Measurements from ENCODE around the gene PTPRU.

PTPRU gene

DNA sequence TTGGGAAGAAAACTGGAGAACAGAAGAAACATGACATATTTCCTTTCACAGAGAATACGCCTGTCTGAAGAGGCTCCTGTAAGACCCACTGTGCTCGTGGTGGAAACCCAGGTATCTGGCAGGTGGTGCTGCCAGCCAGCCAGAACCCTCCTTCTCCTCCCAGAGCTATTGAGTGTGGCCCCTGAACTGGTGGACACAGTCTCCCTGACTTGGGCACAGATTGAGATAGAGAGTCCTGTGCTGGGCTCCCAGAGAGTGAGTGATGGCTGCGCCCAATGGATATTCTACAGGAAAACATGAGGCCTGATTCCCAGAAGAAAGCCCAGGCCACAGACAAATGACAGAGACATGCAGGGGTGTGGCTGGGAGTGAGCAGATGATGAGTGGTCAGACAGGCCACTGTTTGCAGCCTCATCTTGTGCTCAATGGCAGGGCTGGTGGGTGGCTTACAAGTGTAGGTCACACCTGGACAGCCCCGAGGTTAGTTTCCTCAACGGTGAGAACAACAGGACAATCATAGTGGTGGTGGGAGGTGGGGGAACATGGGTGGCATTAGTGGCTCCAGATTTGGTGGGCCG is 127.9 kb downstream of the PTPRU start:
- no peaks in the 10 kb centered on the region for H3K36me3 ChIP-seq (ENCODE audit: control insufficient read depth, low read depth, low read length)
- H3K4me1 ChIP-seq (ENCODE audit: control insufficient read depth, low read depth, low read length), result no peaks in the 10 kb centered on the region
- H3K9ac ChIP-seq (ENCODE audit: low read length), result no peak overlapping the region
- no peak overlapping the region for H3K27ac ChIP-seq (ENCODE audit: low read length)
- H3K9me3 ChIP-seq (ENCODE audit: control insufficient read depth, low read depth, low read length), result no peaks in the 10 kb centered on the region
- no peak overlapping the region for H3K4me3 ChIP-seq (ENCODE audit: low read length)
- H3K27me3 ChIP-seq (ENCODE audit: control insufficient read depth, insufficient read depth, low read length), result no peaks in the 10 kb centered on the region

DNA sequence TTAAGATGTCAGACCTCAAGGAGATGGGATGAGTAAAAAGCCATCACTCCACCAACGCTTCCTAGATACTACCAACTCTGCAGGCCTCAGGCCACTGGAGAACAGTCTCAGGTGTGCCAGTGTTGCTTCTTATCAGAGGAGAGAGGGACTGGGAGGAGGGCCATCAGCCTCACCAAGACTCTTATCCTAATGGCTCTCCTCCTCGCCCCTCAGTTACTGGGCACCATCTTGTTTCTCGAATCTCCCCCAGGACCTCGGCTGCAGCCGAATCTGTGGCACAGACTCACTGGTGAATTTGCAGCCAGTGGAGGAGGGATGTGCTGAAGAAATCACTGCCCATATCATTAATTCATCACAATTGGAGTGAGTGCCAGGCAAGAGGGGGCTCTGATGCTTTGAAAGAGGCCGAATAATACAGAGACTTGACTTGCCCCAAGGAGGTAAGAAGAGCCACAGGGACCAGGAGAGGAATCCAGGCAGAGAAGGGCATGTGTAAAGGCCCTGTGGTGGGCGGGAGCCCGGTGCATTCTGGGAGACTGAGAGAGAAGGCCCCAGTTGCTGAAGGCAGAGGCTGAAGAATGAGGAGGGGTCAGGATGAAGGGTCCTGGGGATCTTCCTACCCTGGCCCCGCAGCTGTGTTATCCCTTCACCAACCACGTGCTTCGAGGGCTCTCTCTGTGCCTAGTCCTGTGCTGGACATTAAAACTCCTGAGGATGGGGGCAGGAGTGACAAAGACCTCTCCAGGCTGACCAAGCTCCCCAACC is 129.8 kb downstream of the PTPRU start:
- Histone ChIP-seq H3K4me3 (ENCODE audit: low read length) (no peak overlapping the region), H3K4me1 (ENCODE audit: control insufficient read depth, low read depth, low read length) (no peaks in the 10 kb centered on the region), H3K36me3 (ENCODE audit: control insufficient read depth, low read depth, low read length) (no peaks in the 10 kb centered on the region), H3K27me3 (ENCODE audit: control insufficient read depth, insufficient read depth, low read length) (no peaks in the 10 kb centered on the region), H3K27ac (ENCODE audit: low read length) (no peak overlapping the region), H3K9ac (ENCODE audit: low read length) (no peak overlapping the region), H3K9me3 (ENCODE audit: control insufficient read depth, low read depth, low read length) (no peaks in the 10 kb centered on the region)

DNA sequence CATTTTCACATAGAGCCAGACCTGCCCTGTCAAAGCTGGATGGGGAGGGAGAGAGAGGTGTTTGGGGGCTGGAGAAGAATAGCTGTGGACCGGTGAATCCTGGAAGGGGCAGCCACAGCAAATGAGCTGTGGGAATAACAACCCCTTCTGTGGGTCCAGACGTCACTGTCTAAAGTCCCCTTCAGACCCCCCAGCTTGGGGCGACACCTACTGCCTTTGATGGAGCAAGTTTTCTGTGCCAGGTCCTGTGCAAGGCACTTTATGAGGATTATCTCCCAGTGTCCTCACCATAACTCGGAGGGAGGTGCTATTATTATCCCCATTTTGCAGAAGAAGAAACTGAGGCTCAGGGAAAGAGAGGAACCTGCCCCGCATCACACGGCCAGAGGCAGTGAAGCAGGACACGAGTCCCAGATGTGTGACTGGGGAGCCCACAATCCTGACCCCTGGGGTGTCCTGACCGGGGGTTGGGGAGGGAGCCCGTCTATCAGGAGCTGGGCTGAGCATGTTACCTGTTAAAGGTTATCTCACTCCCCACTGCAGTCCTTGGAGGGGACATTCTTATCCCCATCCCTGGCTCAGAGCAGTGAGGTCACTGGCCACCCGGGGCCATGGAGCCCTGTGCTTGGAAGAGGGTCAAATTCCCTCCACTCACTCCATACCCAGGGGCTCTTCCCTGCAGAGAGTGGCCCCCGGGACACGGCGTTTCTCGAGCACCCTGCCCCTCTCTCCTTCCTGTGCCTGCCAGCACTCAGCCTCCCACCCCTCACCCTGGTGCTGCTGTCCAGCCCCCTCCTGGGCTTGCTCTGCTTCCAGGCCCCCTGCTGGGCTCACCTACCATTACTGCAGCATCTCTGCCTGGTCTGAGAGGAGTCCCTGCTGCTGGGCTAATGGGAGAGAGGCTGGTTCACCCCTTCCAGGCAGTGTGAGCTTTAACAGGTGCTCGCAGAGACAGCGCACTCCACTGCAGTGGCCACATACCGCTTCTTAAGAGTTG is 132.9 kb downstream of the PTPRU start:
- Histone ChIP-seq H3K9ac (ENCODE audit: low read length) (no peak overlapping the region), H3K4me3 (ENCODE audit: low read length) (no peak overlapping the region), H3K4me1 (ENCODE audit: control insufficient read depth, low read depth, low read length) (no peaks in the 10 kb centered on the region), H3K36me3 (ENCODE audit: control insufficient read depth, low read depth, low read length) (no peaks in the 10 kb centered on the region), H3K27me3 (ENCODE audit: control insufficient read depth, insufficient read depth, low read length) (no peaks in the 10 kb centered on the region), H3K9me3 (ENCODE audit: control insufficient read depth, low read depth, low read length) (no peaks in the 10 kb centered on the region), H3K27ac (ENCODE audit: low read length) (no peak overlapping the region)

DNA sequence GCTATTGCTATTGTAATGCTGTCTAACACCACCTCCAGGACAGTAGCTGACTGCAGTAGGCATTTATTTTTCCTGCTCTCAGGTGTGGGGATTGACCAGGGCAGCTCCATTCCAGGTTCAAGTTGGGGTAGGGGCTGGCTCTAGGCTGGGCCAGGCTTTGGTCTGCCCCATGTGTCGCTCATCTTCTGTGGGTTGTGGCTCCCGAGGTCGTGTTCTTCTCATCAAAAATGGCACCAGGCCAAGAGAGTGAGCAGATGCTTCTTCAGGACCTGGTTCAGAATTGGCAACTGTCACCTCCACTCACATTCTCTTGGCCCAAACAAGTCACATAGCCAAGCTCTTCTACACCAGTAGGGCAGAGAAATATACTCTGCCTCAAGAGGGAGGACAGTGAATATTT is 133.7 kb downstream of the PTPRU start:
- no peak overlapping the region for H3K27ac ChIP-seq (ENCODE audit: low read length)
- no peak overlapping the region for H3K9ac ChIP-seq (ENCODE audit: low read length)
- H3K36me3 ChIP-seq (ENCODE audit: control insufficient read depth, low read depth, low read length), result no peaks in the 10 kb centered on the region
- H3K9me3 ChIP-seq (ENCODE audit: control insufficient read depth, low read depth, low read length), result no peaks in the 10 kb centered on the region
- H3K27me3 ChIP-seq (ENCODE audit: control insufficient read depth, insufficient read depth, low read length), result no peaks in the 10 kb centered on the region
- no peak overlapping the region for H3K4me3 ChIP-seq (ENCODE audit: low read length)
- no peaks in the 10 kb centered on the region for H3K4me1 ChIP-seq (ENCODE audit: control insufficient read depth, low read depth, low read length)

DNA sequence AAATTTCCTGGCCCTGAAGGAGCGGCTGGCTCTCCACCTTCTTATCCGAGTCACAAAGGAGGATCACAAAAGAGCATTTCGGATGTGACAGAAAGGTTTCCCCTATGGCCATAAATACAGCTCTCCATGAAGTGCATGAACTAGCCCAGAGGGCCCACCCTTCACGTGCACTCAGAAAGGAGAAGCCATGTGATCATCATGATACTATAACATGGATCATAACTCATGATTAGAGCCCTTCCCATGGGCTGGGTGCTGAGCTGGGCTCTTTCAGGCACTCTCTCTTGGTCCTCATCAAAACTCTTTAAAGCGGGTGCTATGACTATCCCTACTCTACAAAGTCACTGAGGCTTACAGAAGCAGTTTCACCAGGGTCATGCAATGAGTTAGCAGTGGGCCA is 135.0 kb downstream of the PTPRU start:
- Histone ChIP-seq H3K4me1 (ENCODE audit: control insufficient read depth, low read depth, low read length) (no peaks in the 10 kb centered on the region), H3K4me3 (ENCODE audit: low read length) (no peak overlapping the region), H3K36me3 (ENCODE audit: control insufficient read depth, low read depth, low read length) (no peaks in the 10 kb centered on the region), H3K9me3 (ENCODE audit: control insufficient read depth, low read depth, low read length) (no peaks in the 10 kb centered on the region), H3K9ac (ENCODE audit: low read length) (no peak overlapping the region), H3K27me3 (ENCODE audit: control insufficient read depth, insufficient read depth, low read length) (no peaks in the 10 kb centered on the region), H3K27ac (ENCODE audit: low read length) (no peak overlapping the region)

DNA sequence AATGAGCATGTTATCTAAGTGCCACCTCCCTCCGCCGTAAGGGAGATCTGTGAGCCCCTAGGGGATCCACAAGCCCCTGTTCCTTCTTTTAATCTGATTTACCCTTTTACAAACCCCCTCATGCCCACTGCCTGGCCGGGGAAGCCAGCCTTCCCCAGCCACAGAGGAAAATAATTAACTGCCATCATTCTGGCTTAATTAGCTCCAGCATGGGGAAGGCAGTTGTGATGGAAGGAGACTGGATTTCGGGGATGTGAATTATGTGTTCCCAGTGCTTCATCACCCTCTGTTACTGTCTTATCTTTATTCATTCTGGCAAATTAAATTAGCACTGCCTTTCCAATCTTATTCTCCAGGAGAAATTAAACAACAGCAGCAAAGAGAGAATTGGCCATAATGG is 135.8 kb downstream of the PTPRU start:
- Histone ChIP-seq H3K9me3 (ENCODE audit: control insufficient read depth, low read depth, low read length) (peaks cover 5% of the 10 kb centered on the region), H3K9ac (ENCODE audit: low read length) (no peak overlapping the region), H3K36me3 (ENCODE audit: control insufficient read depth, low read depth, low read length) (no peaks in the 10 kb centered on the region), H3K27me3 (ENCODE audit: control insufficient read depth, insufficient read depth, low read length) (no peaks in the 10 kb centered on the region), H3K4me3 (ENCODE audit: low read length) (no peak overlapping the region), H3K27ac (ENCODE audit: low read length) (no peak overlapping the region), H3K4me1 (ENCODE audit: control insufficient read depth, low read depth, low read length) (no peaks in the 10 kb centered on the region)

All from iPS-18a (cell line).